Activated naive CD4-positive, alpha-beta T cell treated with anti-CD3 and anti-CD28 coated beads, Interleukin-2, amount 50 U/mL, for 72 hours (primary cell): ENCODE results near the gene ABHD12. TPM values are rescaled to one million over a fixed set of nuclear protein-coding genes. Genes with fewer than 3 reads are reported as not detected.

Experiments used
- ATAC-seq, 2 donors: fragments of 150-1000 bp; cut with Tn5 transposase; 2 replicates each; pipeline ENCODE4 v1.10.0; 2021; ENCODE audit warnings: mild to moderate bottlenecking in 2 of 2, moderate library complexity in 2 of 2
- DNase-seq, 2 donors: peaks; one replicate each; pipeline ENCODE4 v3.0.0; 2021 to 2022; ENCODE audit warnings: low spot score in 2 of 2
- H3K27ac Mint-ChIP-seq, 2 donors: one replicate each; pipeline ENCODE4 v1.8.0; 2022; ENCODE audit warnings: mild to moderate bottlenecking in 2 of 2, mixed read lengths in 2 of 2
- H3K36me3 Mint-ChIP-seq, 2 donors: one replicate each; pipeline ENCODE4 v1.8.0; 2022; ENCODE audit warnings: mixed read lengths in 2 of 2
- H3K9me3 Mint-ChIP-seq, 2 donors: one replicate each; pipeline ENCODE4 v1.8.0; 2022; ENCODE audit warnings: mixed read lengths in 2 of 2
- total RNA-seq, 2 donors: library from RNA; stranded (reverse); gene quantifications; one replicate each; pipeline ENCODE4 v1.2.3, GENCODE V29; 2022

ABHD12 gene
- total RNA-seq, 2 donors from 2014 or later: 13.8 to 20.2 TPM

DNA sequence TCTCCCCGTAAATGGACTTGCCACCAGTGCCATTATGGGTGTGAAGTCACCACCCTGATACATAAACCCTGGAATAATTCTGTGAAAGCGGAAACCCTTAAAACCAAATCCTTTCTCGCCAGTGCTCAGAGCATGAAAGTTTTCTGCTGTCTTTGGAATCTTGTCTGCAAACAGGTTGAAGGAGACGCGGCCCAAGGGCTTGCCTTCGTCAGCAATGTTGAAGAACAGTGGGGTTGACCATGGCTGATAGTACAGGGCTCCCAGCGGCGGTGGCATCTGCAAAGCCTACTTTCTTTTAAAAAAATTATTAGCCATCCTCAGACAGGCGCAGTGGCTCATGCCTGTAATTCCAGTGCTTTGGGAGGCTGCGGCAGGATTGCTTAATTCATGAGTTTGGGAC is 22.1 kb downstream of the ABHD12 start:
- no peak for DNase-seq
- Mint-ChIP-seq H3K27ac (no peak overlapping the region), H3K9me3 (peaks cover 0 to 7% of the 10 kb centered on the region in 2 donors), H3K36me3 (peaks cover 5 to 15% of the 10 kb centered on the region in 2 donors)
- ATAC-seq: no peak

DNA sequence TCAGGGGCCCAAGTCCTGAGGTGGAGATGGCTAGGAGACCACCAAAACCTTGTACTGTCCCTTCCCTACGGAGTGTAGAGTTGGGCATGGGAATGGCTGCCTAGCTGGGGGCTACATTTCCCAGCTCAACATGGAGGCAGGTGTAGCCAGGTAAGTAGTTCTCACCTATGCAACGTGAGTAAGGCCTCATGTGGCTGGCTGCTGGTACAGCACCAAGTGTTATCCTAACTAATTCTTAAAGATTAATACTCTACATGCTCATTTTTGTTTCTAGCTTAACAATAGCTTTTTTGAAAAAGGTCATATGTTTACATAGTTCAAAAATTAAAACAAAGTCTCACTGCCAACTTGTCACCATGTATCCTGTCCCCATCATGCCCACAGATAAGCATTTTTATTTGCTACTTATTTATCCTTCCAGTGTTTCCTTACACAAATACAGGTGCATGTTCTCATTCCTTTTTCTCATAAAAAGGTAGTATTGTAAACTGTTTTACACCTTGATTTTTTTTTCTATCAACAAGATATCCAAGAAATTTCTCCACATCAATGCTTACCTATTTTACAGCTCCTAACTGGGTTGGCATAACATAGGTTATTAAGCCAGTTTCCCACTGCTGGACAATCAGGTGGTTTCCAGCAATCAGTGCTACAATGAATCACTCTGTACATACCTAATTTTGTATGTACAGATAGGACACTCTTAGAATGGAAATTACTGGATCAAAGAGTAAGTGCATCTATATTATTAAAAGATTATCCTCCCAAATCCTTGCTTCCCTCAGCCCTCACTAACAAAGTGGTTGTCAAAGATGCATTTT is 25.5 kb downstream of the ABHD12 start:
- DNase-seq: no peak
- Mint-ChIP-seq H3K36me3 (peaks cover 4 to 15% of the 10 kb centered on the region in 2 donors), H3K9me3 (peaks cover 0 to 7% of the 10 kb centered on the region in 2 donors), H3K27ac (no peak overlapping the region)
- no peak for ATAC-seq

DNA sequence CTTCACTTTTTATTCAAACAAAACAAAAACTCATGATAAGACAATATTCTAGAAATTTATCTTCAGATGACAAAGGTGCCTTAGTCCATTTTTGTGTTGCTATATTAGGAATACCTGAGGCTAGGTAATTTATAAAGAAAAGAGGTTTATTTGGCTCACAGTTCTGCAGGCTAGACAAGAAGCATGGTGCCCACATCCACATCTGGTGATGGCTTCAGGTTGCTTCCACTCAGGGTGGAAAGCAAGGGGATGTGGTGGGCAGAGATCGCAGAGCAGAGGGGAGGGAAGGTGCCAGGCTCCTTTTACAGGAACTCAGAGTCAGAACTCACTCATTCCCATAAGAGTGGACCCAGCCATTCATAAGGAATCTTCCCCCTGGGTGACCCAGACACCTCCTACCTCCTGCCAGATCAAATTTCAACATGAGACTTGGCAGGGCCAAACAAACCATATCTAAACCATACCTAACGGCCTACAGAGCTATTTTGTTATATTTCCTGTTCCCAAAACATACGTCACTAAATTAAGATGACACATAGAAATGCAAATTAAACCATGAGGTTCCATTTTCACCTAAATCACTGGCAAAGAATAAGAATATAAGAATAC is 26.4 kb downstream of the ABHD12 start:
- ATAC-seq (no peak), DNase-seq (no peak)
- Mint-ChIP-seq H3K36me3 (peaks cover 4 to 15% of the 10 kb centered on the region in 2 donors), H3K27ac (no peak overlapping the region), H3K9me3 (peaks cover 0 to 7% of the 10 kb centered on the region in 2 donors)

DNA sequence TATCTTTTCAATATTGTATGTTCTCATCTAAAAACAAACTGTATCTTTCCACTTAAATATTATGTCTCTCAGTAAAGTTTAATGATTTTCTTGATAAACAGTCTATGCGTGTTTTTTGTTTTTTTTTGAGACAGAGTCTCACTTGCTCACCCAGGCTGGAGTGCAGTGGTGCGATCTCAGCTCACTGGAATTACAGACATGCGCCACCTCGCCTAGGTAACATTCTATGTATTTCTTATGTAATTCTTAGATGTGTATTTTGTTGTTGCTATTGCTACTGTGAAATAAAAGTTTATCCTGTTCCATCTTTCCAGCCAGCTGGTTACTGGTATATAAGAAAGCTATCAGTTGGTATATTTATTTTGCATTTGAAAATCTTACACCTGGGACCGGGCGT is 29.4 kb downstream of the ABHD12 start:
- DNase-seq: no peak
- no peaks in the 10 kb centered on the region for H3K9me3 Mint-ChIP-seq
- peaks cover 4 to 9% of the 10 kb centered on the region in 2 donors for H3K36me3 Mint-ChIP-seq
- H3K27ac Mint-ChIP-seq: no peak overlapping the region
- no peak for ATAC-seq

DNA sequence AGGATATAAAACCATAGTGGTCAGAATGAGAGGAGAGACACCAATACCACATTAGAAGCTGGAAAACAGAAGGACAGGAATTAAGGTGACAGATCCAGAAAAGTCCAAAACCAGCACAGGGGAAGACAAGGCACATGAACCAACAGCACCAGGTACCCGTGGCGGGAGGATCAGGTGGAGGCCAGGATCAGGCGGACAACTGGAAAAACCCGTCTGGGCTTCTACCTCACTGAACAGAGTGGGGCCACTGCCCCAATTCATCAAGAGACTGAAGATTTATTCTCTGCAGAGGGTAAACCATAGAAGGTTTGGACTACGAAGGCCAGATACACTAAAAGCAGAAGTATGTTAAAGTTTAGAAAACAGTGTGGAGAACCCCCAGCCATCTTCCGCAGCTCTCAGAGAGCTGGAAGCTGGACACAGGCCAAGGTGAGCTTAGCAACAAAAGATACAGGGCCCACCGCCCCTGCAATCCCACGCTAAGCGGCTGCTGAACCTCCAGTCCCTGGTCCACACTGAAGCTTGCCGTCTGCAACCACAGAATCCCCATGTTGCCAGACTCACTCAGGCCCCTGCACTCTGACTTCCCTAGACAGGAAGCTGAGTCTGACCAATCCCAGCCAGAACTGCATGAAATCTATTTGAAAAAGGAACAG is 29.9 kb downstream of the ABHD12 start:
- Mint-ChIP-seq H3K27ac (no peak overlapping the region), H3K36me3 (peaks cover 4 to 9% of the 10 kb centered on the region in 2 donors), H3K9me3 (no peaks in the 10 kb centered on the region)
- no peak for DNase-seq
- ATAC-seq: no peak

DNA sequence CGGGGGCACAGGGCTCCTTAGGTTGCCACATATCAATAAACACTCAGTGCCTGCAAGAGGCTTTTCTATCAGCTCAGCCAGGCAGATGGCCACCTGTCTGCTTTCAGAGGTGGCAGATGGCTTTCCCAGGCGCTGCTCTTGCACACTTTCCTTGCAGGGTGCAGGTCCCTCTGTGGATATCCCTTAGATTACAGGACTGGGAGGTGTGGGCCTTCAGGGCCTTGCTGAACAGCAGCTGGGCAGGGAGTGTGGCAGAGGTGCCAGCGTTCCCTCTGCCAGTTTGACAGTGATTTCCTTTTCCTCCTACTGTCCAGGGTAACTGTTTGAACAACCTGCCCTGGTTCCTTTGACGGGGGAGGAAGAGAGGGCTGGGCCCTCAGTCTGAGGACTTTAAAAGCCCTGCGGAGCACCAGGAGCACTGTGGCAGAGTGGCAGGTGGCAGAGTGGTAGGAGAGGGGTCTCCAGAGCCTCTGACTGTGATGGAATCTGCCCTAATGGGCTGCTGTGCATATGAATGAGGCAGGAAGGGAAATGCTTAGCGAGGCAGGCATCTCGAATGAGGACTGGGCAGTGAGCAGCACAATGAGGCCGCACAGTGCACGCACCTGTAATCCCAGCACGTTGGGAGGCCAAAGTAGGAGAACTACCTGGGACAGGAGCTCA is 34.2 kb downstream of the ABHD12 start:
- Mint-ChIP-seq H3K9me3 (no peaks in the 10 kb centered on the region), H3K36me3 (no peaks in the 10 kb centered on the region), H3K27ac (no peak overlapping the region)
- DNase-seq (no peak), ATAC-seq (no peak)

DNA sequence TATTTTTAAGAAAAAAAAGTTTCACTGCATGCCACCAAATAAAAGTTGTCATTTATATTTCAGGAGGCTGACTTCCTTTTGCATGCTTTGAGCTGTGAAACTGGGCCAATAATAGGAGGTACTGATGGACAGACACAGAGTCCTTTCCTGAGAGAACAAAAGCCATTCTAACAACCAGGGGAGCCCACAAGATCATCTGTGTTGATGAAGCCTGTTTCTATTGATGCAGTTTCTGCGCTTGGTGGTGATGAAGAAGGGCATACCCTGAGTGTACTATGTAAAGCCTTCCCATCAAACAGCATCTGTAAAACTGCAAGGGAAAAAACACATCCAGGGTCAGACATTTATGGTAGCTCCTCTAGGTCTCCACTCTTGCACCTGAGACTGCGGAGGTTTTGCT is 34.8 kb downstream of the ABHD12 start:
- ATAC-seq (no peak), DNase-seq (no peak)
- no peaks in the 10 kb centered on the region for H3K36me3 Mint-ChIP-seq
- no peak overlapping the region for H3K27ac Mint-ChIP-seq
- H3K9me3 Mint-ChIP-seq: no peaks in the 10 kb centered on the region

DNA sequence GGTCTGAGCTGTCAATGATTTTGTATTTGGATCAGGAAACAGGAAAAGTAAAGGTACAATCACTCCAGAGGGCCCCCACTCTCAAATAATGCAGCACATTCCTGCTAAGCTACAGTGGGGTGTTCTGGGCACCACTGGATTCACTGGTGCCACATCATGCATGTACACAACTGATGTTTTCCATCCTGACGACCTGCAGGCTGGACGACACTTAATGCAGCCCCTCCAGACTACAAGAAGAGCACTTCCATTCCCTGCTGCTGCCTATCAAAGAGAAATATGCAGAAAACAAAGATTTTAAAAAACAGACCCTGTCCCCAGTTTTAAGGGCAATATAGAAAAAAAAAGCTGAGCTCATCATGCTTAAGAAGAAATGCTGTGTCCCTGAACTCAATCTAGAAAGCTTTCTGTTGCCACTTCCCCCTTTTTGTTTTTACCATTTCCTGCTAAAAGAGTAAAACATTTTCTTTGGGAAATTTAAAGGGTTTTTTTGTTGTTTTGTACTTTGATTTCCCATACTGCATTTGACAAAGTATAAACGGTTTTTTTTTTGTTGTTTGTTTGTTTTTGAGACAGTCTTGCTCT is 35.5 kb downstream of the ABHD12 start:
- Mint-ChIP-seq H3K27ac (no peak overlapping the region), H3K9me3 (no peaks in the 10 kb centered on the region), H3K36me3 (peaks cover 0 to 6% of the 10 kb centered on the region in 2 donors)
- DNase-seq: no peak
- no peak for ATAC-seq

DNA sequence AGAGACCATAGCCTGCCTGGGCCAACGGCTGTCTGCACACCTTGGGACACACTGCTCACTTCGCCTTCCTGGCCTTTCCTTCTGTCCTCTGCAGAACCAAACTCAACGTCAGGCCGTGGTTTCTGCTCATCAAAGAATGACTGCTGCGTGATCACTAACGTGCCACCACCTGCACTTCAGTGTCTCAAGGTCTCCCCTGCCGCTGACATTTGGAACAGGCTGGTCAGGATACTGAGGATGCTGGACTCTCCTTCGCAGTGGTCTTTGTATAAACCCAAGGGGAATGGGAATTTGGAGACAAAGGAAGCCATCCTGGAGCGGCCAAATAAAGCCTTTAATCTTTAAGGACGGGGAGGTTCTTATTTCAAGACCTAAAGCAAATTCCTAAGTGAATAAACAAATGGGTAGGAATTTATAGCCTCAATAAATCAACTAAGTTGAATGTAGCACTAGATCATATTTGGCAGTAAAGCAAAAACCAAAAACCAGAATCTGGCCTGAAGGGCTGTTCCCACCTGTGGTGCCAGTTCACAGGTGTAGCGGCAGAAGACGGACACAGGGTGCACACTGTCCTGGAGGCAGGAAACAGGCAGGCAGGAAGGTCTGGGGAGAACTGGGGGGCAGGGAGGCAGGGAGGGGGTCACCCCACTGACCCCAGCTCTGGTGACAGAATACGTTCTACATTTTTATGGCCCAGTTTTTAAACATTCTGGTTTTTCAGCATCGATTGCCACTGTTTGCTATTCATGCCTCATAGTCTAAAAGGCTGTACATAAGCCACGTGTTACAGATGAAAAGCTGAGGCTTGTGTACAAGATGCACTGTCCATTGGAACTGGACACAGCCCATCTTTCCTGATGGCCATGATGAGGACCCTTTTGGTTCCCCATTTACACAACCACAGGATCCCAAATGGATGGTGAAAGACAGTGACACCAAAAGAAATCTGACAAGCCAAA is 36.6 kb downstream of the ABHD12 start:
- peak overlapping the region in 1 of 2 donors; percentile 91 for H3K27ac Mint-ChIP-seq
- ATAC-seq (no peak), DNase-seq (no peak)
- H3K36me3 Mint-ChIP-seq: peaks cover 0 to 6% of the 10 kb centered on the region in 2 donors
- peaks cover 0 to 3% of the 10 kb centered on the region in 2 donors for H3K9me3 Mint-ChIP-seq

DNA sequence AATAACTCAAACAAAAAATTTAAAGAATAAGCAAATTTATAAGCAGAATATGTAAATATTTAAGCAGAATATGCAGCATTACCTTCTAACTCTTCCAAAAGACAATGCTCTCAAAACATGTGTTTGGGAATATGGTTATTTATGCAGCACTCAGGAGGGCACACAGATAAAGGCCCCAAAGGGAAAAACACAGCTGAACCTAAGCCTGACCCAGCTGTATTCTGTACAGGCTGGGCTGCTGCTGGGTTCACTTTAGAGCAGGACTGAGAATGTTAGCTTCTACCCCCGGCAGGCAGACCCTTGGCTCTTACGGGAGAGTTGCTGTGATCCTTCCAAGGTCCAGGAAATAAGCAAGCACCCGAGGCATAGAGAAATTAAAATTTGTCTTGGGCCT is 37.3 kb downstream of the ABHD12 start:
- Mint-ChIP-seq H3K9me3 (peaks cover 0 to 3% of the 10 kb centered on the region in 2 donors), H3K27ac (no peak overlapping the region), H3K36me3 (peaks cover 0 to 6% of the 10 kb centered on the region in 2 donors)
- DNase-seq (no peak), ATAC-seq (no peak)

DNA sequence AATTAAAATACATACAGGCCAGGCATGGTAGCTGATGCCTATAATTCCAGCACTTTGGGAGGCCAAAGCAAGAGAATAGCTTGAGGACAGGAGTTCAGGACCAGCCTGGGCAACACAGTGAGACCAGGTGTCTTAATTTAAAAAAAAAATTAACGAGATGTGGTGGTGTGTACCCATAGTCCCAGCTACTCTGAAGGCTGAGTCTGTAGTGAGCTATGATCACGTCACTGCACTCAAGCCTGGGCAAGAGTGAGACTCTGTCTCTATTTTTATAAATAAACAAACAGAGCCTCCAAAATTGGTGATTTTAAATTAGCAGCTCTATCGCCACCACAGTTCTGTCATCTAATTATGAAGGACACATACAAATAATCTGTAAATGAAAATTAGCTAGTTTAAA is 37.9 kb downstream of the ABHD12 start:
- Mint-ChIP-seq H3K27ac (no peak overlapping the region), H3K36me3 (peaks cover 0 to 6% of the 10 kb centered on the region in 2 donors), H3K9me3 (peaks cover 0 to 3% of the 10 kb centered on the region in 2 donors)
- DNase-seq (no peak), ATAC-seq (no peak)

DNA sequence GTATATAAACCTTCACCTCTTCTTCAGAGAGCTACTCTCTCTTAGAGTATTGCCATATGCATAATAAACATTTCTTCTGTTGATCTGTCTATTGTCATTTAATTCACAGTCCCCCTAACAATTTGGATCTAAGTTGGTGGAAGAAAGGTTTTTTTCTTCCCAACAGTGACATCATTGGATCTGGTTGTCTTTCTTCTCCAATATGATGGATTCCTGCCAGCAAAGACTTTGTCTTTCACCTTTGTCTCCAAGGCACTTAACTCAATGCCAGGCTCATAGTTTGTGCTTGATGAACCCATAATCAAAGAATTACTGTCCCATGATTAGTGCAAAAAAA is 39.6 kb downstream of the ABHD12 start:
- ATAC-seq (no peak), DNase-seq (no peak)
- Mint-ChIP-seq H3K27ac (no peak overlapping the region), H3K36me3 (peaks cover 0 to 6% of the 10 kb centered on the region in 2 donors), H3K9me3 (peaks cover 0 to 3% of the 10 kb centered on the region in 2 donors)

DNA sequence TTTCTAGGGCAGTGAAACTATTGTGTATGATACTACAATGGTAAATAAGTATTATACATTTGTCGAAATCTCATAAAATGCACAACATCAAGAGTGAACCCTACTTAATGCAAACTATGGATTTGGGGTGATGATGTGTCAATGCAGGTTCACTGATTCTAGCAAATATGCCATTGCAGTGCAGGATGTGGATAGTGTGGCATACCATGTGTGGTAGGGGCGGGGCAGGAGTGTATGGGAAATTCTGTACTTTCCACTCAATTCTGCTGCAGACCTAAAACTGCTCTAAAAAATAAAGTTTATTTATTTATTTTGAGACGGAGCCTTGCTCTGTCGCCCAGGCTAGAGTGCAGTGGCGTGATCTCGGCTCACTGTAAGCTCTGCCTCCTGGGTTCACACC is 44.3 kb downstream of the ABHD12 start:
- peaks cover 0 to 3% of the 10 kb centered on the region in 2 donors for H3K9me3 Mint-ChIP-seq
- no peak for DNase-seq

DNA sequence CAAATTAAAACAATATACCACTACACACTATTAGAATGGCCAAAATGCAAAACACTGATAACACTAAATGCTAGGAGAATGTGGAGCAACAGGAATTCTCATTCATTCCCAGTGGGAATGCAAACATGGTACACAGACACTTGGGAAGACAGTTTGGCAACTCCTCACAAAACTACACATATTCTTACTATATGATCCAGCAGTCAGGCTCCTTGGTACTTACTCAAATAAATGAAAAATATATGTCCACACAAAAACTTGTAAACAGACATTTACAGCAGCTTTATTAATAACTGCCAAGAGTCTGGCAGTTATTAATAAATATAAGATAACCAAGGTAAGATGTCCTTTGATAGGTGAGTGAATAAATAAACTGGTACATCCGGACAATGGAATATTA is 44.9 kb downstream of the ABHD12 start:
- Mint-ChIP-seq H3K27ac (no peak overlapping the region), H3K36me3 (peaks cover 0 to 9% of the 10 kb centered on the region in 2 donors), H3K9me3 (peaks cover 0 to 3% of the 10 kb centered on the region in 2 donors)
- ATAC-seq (no peak), DNase-seq (no peak)

More for the DNA sequence above, 44.3 kb downstream of the ABHD12 start:
- H3K36me3 Mint-ChIP-seq: peaks cover 0 to 11% of the 10 kb centered on the region in 2 donors
- no peak for ATAC-seq
- H3K27ac Mint-ChIP-seq: no peak overlapping the region

DNA sequence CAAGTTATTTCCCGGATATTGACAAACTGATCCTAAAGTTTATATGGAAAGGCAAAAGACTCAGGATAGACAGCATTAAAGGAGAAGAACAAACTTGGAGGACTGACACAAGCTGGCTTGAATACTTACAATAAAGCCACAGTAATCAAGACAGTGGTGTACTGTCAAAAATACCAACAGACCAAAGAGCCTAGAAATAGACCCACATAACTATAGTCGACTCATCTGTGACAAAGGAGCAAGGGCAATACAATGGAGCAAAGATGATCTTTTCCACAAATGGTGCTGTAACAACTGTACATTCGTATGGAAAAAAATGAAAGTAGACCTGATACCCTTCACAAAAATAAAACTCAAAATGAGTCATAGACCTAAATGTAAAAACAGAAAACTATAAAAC is 46.0 kb downstream of the ABHD12 start:
- Mint-ChIP-seq H3K36me3 (peaks cover 0 to 4% of the 10 kb centered on the region in 2 donors), H3K27ac (no peak overlapping the region), H3K9me3 (peaks cover 0 to 3% of the 10 kb centered on the region in 2 donors)
- ATAC-seq: peak; percentile 24 to 58
- no peak for DNase-seq
